Sciatic nerve (tissue), 2 donors: ENCODE measurements around the gene NTM. TPM values are rescaled to one million over a fixed set of nuclear protein-coding genes. Genes with fewer than 3 reads are reported as not detected.

Source experiments
- ATAC-seq: fragments of 200-7000 bp; cut with Tn5 transposase; one replicate; pipeline ENCODE4 v1.9.1; 2020; ENCODE audit warnings: mild to moderate bottlenecking, moderate library complexity
- DNase-seq: peaks from one replicate; pipeline ENCODE4 v3.0.0-alpha.2; 2020; ENCODE audit warnings: low spot score
- intact Hi-C: fragments of 100-400 bp; cut with DNase I; formaldehyde crosslinking; loops from one replicate; pipeline ENCODE4 v1.14.2; 2022
- total RNA-seq: library from RNA; stranded (reverse); fragmentation: NEBNext Ultra II Directional; extraction: Animal tissue kit (Norgen Biotek cat#: 25700); gene quantifications from one replicate; pipeline ENCODE4 v1.2.1, GENCODE V29; 2021
- donor health status: DM: no; HTN: no; CAD: no.
- donor health status: DM: no; HTN: no; CAD: no.

Gene NTM
- total RNA-seq, 1 donor from 2014 or later, result 19.5 TPM

DNA sequence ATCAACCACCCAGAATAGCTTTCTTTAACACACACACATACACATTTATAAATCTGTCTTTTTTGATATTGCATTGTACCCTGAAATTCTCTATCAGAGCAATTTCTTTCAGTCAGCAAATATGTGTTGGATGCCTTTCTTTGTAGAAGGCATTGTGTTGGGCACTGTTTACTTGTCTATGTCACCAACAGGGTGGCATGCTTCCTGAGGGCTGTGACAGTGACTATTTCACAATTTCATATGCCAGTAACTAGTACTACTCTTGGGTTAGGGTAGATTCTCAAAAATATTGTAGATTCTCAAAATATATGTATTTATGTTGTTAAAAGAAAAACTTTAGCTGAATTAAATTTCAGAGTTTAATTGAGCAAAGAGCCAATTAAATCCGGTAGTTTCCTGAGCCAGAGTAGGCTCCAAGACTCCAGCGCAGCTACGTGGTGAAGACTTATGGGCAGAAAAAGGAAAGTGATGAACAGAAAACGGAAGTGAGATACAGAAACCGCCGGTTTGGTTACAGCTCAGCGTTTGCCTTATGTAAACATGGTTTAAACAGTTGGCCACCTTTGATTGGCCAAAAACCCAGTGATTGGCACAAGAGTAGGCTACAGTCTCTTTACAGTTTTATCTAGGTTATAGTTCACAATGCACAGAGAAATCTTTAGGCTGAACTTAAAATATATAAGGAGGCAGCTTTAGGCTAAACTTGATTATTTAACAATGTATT lies 723.3 kb downstream of the NTM start:
- ATAC-seq, result no peak
- DNase-seq, result no peak
- intact Hi-C loops, result no loop called here

DNA sequence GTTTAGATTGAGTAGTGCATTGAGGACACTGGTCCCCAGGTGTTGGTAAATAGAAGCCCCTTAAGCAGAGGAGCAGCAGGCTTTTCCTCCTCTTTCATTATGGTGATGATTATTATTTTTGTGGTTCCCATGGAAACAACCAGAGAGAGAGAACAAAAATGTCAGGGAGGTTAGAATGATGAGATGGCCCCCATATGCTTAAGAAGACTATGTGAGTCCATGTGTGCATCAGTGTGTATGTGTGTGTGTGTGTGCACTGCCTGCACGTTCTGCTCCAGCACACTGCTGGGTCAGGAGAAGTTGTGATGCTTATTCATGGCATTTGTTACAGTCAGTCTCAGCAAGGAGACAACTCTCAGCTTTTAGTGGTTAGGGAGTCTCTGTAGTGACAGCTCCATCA lies 724.2 kb downstream of the NTM start:
- no peak for ATAC-seq
- intact Hi-C loops, result no loop called here

DNA sequence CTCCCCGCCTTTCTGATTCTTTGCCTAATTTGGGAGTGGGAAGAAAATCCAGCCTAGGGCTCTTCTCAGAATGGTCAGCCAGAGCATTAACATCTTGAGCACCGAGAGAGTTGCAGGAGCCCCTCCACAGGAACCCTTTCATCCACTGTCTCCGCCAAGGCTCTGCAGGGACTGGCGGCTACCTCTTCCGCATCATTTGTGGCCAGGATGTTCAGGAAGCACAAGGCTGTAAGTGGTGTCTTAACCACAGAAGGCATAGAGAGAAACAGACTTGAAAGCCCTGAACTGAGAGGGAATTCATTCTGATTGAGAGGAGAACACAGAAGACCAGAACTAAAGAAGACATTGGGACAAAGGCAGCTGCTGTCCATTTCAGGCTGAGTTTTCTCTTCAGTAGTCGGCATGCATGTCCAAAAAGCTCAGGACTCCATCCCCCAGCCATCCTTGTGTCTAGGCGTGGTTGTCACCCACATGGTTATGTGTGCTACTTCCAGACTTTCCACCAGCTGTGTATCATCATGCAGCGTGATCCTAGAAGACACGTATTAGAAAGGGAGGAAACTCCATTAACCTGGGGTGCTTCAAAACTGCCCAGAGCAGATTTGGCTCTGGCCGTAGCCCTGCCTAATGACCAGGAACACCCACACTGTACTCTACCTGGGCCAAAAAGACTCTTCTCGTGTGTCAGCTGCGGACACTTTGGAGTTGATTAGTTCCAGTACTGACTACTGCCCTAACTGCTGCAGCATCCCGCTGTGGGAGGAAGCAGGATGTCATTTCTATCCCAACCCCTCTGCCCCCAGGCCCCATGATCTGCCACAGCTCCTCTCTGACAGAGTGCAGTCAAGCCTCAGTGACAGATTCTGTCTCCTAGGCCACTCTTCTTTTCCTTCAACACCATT lies 725.1 kb downstream of the NTM start:
- intact Hi-C loops, result no loop called here
- no peak for ATAC-seq
- no peak for DNase-seq

More for the DNA sequence above, 724.2 kb downstream of the NTM start:
- DNase-seq, result no peak

DNA sequence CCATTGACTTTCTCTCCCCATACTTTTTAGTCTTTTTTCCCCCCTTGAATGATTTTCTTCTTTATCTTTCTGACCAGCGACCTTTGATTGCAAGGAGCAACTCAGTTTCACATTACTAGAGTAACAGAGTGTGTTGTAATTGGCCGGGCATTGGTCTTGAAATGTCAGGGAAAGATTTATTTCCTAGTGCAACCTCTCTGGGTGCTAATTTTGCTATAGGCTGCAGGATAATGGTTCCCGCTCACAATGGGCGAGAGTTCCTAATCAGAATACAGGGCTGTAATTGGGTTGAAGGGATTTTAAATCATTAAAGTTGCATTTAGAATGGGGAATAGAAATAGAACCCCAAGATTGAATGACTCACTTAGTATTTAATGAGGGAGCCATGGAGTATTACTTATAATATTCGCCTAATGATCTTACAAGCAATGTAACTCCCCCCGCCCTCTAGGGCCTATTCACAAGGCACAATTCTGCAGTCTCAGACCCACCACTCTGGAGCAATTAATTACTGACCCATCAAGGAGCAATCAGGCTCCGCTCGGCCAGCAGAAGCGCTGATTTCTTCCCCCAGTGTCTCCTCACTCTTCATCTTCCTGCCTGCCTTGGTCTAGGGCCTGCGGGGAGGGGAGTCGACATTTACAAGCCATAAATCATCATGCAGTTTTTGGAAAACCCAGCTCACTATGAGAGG lies 725.9 kb downstream of the NTM start:
- intact Hi-C loops, result no loop called here
- no peak for DNase-seq
- ATAC-seq, result no peak

DNA sequence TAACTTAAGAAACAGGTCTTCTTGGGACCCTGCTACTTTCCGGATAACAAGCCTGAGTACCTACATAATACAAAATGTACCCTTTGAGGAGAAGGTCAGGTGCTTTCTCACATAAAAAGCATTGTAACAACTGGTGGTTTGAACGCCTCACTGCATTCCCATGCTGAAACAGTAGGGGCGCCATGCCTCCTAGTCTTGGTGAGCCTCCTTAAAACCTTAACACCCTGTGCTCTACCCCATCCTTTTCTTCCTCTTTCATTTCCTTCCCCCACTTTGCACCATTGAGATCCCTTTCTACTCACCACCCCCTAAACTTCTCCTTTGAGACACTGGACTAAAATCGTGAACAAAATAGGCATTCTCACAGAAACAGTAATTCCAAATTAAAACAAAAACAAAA lies 729.3 kb downstream of the NTM start:
- no peak for DNase-seq
- intact Hi-C loops, result no loop called here
- no peak for ATAC-seq

DNA sequence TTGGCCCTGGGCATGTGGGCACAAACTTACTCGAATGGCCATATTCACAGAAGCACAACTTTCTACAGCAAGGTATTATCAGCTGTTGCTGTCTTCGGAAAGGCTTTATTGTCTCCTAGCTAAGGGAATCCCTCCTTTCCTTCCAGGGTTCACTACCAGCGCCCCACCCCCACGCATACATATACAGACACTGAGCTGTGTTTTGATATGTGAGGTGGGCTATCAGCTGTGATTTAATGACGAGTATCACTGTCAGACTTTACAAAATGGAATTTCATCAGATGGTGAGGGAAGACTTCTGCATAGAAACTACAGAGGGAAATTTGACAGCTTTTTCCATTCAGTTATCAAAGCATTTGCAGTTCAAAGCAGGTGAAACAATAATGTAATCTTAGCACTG lies 730.2 kb downstream of the NTM start:
- no peak for DNase-seq
- no peak for ATAC-seq
- intact Hi-C loops, result no loop called here

DNA sequence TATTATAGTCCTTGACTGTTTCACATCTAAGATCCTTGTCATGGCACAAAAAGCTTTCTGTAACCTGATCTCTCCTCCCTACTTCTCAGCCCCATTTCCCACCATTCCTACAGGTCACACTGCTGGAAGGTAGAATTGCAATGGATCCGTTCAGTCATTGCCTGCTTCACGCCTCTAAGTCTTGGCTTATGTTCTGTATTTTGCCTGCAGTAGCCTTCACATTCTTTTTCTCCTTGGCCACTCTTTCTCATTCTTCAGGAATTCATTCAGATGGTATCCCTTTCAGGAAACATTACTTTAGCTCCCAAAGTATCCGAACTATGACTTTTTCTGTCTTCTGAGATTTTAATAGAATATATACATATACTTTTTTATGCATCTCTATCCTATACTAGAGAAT lies 731.5 kb downstream of the NTM start:
- DNase-seq (no peak), ATAC-seq (no peak)
- intact Hi-C loops, result no loop called here

DNA sequence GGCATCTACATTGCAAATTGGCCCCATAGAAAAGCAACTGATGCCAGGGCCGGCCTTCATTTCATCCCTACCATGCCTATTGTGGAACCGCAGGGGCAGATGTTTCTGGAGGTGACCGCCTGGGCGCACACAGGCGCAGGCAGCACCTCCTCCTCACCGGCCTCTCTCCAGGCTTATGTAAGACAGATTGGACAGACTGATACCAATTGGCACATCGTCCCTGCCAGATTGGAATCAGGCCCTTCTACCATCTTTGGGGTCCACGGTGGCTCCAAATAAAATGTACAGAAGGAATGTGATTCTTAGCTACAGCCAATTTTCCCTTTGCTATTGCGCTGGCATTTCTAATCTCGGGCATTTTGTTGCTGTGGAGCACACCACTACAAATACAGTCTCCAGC lies 732.6 kb downstream of the NTM start:
- intact Hi-C loops, result no loop called here
- ATAC-seq (no peak), DNase-seq (no peak)

DNA sequence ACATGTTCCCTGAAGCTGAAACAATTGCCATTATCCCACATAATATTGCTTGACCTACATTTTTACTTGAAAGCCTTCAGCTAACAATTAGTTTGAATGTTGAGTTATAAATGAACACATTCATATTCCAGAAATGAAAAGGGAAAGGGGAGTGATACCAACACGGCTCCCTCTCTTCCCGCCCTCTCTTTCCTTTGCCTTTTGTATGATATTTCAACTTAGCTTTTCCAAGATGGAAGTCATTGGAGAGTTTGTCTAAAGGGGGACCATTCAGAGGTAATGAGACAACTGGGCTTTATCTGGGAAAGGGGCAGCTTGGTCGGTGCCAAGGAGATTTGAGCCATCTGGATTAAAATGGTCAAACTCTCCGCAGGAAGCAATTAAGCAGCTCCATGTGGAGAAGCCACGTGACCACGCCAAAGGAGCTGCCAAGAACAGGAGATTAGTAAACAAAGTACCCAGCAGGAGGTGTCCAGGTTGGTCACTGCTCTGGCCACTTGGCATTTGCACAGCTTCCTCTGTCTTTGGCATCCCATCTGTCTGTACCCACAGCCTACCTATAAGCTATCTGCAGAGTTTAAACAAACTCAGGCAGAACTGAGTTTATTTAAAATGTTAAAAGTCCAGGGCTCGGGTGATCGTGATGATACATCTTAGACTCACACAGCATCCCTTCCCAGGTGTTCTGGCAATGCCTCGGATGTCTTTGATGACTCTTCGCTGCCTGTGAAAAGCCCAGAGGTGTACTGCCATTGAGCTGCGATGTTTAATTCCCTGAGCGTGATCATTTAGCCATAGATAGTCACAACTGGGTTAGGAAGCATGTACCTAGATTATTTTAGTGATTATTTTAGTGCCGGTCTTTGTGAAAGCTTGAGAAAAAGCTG lies 735.9 kb downstream of the NTM start:
- no peak for DNase-seq
- intact Hi-C loops, result no loop called here
- no peak for ATAC-seq

DNA sequence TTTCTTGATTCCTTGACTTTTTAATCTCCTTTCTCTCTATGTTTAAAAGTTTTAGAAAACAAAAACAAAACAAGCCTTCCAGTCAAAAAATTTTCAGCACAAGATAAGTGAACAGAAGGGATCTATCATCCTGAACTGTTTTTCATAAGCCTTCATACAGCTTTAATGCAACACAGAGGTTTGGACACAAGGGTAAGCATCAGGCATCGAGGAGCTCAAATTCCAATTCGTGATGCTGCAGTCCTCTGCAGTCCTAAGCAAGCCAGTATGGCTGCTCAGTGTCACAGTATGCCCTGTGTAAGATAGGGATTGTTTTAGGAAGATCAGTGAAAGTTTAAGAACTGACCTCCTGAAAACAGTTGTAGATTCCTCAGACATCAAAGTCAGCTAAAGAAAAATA lies 740.9 kb downstream of the NTM start:
- DNase-seq, result no peak
- intact Hi-C loops, result no loop called here
- no peak for ATAC-seq

DNA sequence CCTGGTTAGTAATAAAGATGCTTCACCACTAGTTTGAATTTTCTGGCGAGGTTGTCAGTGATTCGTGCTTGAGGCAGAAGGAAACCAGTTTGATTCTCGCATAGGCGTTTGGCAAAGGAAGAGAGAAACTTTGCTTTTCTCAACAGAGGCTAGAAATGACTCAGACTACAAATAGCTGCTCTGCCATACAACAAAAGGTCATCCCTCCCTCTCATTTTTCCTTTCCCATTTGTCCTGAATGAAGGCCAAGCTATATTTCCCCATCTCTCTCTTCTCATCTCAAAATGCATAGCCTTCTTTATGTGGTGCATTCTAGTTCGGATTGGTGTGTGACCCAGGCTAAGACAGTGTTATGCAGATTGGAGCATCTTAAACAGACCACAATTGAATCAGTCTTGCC lies 741.4 kb downstream of the NTM start:
- intact Hi-C loops, result no loop called here
- DNase-seq (no peak), ATAC-seq (peak; percentile 61)

DNA sequence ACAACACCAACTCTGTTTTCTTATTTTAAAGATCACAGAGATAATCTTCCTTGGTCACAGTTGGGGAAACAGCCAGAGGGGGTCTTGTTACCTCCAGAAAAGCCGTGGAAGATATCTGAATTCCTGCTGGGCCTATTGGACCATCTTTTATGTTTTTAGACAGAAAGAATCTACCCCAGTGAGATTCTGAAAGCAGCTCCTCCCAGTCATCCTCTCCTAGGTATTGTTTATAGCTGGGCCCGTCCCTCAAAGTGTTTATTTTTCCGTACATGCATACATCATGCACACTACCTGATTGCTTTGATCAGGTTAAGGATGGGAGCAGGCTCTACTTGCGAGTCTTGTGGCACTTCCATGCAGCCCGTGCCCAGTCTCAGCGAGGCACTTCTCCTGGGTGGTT lies 742.4 kb downstream of the NTM start:
- ATAC-seq, result no peak
- intact Hi-C loops, result no loop called here
- no peak for DNase-seq

DNA sequence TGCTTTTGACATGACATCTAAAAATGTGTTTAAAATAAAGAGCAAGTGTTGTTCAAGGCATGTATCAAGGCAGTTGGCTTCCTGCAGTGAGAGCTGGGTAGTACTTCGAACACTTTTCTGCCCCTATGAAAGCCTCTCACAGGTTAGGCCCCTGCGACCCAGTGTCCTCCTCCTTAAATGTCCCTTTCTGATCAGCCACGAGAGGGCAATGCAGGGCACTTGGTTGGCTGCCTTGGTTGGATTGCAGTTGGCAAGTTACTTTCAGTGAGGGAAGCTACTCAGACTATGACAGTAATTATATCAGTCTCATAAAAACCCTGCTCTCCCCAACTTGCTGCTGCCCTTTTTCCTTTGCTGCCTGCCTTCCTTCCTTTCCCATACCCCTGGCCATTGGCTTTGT lies 743.8 kb downstream of the NTM start:
- ATAC-seq (no peak), DNase-seq (no peak)
- intact Hi-C loops, result no loop called here

DNA sequence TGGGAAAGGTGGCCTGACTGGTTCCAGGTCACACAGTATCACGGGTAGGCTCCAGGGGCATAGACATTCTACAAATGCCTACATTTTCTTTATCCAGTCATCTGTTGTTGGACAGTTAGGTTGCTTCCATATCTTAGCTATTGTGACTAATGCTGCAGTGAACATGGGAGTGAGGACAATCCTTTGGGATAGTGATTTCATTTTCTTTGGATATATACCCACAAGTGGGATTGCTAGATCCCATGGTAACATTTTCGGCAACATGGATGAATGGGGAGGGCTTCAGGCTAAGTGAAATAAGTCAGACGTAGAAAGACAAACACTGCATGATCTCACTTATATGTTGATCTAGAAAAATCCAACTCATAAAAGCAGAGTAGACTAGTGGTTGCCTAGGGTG lies 744.3 kb downstream of the NTM start:
- no peak for DNase-seq
- intact Hi-C loops, result no loop called here
- no peak for ATAC-seq

DNA sequence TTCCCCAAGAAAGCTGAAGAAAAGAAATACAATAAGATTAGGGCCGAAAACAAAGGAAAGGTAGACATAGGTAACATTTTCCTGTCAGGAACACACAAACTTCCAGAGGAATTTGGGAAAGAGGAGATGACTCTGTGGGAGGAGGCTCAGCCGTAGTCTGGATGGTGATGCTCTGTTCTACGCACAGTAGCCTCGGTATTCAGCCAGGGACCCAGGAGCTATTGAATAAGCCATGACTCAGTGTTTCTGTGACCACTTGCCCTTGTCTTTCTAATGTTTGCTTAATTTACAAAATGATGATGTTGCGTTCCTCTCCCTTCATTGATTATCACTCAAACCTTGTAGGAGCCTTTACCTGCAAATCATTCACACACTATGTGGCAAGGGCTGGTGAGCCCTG lies 745.0 kb downstream of the NTM start:
- ATAC-seq, result no peak
- intact Hi-C loops, result no loop called here

DNA sequence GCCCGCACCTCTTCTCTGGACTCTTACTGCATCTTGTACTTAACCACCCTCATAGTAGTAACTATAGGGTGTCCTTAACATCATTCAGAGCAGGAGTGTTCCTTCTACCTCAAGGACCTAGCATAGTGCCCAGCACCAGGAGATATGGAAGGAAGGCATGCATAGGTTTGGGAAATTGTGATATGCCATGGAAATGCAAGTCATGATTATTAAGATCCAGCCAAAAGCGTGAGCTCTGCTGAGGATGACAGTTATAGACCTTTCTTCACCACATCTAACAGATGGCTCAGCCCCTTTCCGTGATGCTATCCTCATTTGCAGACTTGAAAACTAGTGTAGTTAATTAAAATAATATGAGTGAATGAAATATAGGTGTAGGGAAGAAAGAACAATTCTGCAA lies 746.1 kb downstream of the NTM start:
- ATAC-seq (no peak), DNase-seq (no peak)
- intact Hi-C loops, result no loop called here

More for the DNA sequence above, 745.0 kb downstream of the NTM start:
- DNase-seq, result no peak

DNA sequence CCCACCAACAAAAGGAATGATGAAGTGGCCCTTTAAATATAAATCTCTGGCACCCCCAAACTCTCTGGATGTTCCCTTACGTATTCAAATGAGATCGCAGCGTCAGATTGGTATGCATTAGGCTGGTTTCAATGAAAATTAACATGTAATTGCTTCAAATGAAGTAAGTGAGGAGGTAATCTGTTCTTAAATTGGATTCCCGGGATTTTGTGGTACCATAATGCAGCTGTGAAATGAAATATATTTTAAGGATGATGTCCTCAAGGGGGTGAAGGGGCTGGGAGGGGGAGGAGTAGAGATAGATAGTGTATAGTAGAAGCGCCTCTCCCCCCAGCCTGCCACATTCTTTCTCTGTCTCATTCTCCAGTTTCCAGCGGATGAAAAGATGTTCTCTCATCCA lies 748.2 kb downstream of the NTM start:
- intact Hi-C loops, result no loop called here
- no peak for DNase-seq
- no peak for ATAC-seq

DNA sequence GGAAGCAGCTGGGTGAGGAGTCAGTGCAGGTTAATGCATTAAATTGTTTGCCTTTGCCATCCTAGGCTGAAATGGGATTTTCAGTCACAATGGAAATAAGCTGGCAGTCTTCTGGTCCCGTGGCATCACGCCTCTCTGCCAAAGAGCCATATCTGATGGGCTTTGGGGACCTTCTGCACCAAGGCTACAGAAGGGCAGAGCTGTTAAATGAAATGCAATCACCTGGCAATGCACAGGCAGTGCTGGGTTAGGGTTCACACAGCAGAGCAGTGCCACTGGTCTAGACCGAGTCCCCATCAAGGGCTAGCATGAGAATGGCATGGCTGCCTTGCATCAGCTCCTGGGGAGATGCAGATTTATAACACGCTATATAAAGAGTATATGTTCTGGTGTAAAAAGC lies 749.2 kb downstream of the NTM start:
- intact Hi-C loops, result no loop called here
- DNase-seq (no peak), ATAC-seq (no peak)

DNA sequence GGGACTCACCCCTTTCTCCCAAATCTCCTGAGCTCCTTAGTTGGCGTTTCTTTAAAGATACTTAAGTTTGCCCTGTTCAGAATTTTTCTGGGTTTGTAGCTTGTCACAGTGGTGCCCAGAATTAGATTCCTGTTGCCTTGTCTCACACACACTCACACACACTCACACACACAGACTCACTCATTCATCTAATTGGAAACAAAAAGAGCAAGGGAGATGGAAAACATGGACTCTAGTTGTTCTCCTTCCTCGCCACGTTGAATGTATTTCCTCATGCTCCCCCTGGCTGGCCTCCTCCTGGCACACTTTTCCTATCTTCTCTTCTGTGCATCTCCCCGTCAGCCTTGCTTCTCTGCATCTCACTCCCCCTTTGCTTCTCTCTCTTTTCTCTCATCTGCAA lies 752.3 kb downstream of the NTM start:
- intact Hi-C loops, result no loop called here
- ATAC-seq (no peak), DNase-seq (no peak)
